K562 treated with DMSO at 1 percent for 24 hours (cell line): ENCODE data around the gene CZIB. TPM values are rescaled to one million over a fixed set of nuclear protein-coding genes. Genes with fewer than 3 reads are reported as not detected.

Experiments used
- total RNA-seq: library from RNA; unstranded; fragments of 300-600 nt; gene quantifications from 2 replicates; pipeline ENCODE4 v1.2.3, GENCODE V29; 2022; ENCODE audit warnings: low read depth; ENCODE audit not compliant: insufficient read depth

CZIB gene
- 71.1 and 79.4 TPM in 2 replicates for total RNA-seq

DNA sequence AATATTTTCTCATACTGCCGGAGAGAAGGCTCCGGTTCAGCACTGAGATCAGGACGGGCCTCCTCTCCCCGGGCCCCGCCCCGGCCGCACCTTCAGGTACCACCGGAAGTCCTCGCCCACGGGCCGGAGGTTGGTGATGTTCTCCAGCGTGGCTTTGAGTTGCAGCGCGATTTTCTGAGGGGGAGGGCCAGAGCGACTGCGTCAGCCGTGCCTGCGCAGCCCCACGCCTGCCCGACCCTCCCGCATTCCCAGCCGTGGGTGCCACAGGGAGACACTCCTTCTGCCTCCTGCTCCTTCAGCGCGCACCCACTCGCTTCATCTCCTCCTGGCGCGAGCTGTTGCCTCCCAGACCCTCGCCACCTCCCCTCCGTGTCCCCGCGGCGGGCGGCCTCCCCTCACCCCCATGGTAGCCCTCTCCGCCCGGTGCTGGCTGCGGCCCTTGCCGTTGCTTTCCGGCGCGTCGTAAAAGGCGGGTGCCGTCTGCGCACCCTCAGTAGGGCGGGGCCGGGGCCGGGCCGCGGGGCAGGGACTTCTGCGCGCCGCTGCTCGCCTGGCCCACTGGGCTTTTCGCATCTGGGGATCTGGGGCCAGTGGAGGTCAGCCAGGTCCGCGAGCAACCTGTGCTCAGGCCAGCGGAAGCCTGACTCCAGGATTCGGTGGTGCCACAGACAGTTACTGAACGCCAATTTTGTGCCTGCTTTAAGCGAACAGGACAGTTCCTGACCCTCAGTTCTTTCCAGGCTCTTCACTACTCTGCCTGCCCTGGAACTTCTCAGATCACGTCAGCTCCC is at the start of gene CZIB:
TSS of gene CZIB (minus strand) at position 464 of the 791 bp plus-strand sequence. CDS start at position 405, 59 bp downstream.

GRCh38 chr1:53238197-53239155 is 18.0 kb upstream of the CZIB start, which contains the start of gene MAGOH:
Gene MAGOH, minus strand, starts transcription at chr1:53238518. Its CDS starts 70 bp downstream, at chr1:53238448.

GRCh38 chr1:53196485-53197290 is 23.7 kb downstream of the CZIB start, which contains the start of gene CPT2:
Gene CPT2, plus strand, starts transcription at chr1:53196824. Its CDS starts 120 bp downstream, at chr1:53196944.

Other genes with a start within 250 kb of the CZIB start
- gene PODN, start 158.4 kb downstream of the CZIB start, total RNA-seq = not detected in 2 replicates
- gene SLC1A7, start 78.0 kb downstream of the CZIB start, total RNA-seq = not detected in 2 replicates
- gene CPT2, start 23.8 kb downstream of the CZIB start, total RNA-seq = 39.9 and 42.1 TPM in 2 replicates
- gene MAGOH, start 17.9 kb upstream of the CZIB start, total RNA-seq = 81.8 and 86.8 TPM in 2 replicates
- gene LRP8, start 107.4 kb upstream of the CZIB start, total RNA-seq = 25.1 and 29.5 TPM in 2 replicates
- not detected in 2 replicates for gene DMRTB1, start 238.8 kb upstream of the CZIB start, total RNA-seq